PC-9 (cell line): ENCODE data around the gene DNALI1.
"Not testable (repeated sequence)": the region's sequence is repeated elsewhere in the genome, so short reads cannot be mapped to it uniquely, and the experiment has no call there.

Experiments used
- EZH2 ChIP-seq: fragments of 200-600 bp; sonication (generic); IDR thresholded peaks from 2 replicates; pipeline ENCODE4 v1.8.0; 2017; ENCODE audit warnings: antibody characterized with exemption, low read depth
- TF ChIP-seq, protein P1 (sequence below): fragments of 200-600 bp; sonication (generic); conservative IDR thresholded peaks from 2 replicates; pipeline ENCODE4 v1.6.1; 2017; ENCODE audit warnings: mixed run types, antibody characterized with exemption, mild to moderate bottlenecking, moderate library complexity

DNA sequence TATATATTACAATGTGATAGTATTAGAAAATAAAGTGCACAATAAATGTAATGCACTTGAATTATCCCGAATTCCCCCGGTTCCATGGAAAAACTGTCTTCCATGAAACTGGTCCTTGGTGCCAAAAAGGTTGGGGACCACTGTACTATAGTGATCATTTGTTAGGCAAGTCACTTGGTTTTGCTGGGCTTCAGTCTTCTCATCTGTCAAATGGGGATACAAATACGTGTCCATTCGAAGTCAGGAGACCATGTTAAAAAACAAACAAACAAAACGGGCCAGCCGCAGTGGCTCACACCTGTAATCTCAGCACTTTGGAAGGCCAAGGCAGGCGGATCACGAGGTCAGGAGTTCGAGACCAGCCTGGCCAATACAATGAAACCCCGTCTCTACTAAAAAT is 17.6 kb upstream of the DNALI1 start:
- TF ChIP-seq, protein P1, sequence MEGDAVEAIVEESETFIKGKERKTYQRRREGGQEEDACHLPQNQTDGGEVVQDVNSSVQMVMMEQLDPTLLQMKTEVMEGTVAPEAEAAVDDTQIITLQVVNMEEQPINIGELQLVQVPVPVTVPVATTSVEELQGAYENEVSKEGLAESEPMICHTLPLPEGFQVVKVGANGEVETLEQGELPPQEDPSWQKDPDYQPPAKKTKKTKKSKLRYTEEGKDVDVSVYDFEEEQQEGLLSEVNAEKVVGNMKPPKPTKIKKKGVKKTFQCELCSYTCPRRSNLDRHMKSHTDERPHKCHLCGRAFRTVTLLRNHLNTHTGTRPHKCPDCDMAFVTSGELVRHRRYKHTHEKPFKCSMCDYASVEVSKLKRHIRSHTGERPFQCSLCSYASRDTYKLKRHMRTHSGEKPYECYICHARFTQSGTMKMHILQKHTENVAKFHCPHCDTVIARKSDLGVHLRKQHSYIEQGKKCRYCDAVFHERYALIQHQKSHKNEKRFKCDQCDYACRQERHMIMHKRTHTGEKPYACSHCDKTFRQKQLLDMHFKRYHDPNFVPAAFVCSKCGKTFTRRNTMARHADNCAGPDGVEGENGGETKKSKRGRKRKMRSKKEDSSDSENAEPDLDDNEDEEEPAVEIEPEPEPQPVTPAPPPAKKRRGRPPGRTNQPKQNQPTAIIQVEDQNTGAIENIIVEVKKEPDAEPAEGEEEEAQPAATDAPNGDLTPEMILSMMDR = not testable (repeated sequence)
- not testable (repeated sequence) for TF ChIP-seq EZH2
